Colonic mucosa (tissue), 4 donors: ENCODE data around the gene C19orf25. TPM values are rescaled to one million over a fixed set of nuclear protein-coding genes. Genes with fewer than 3 reads are reported as not detected.

Source experiments
- DNase-seq: peaks from one replicate; pipeline ENCODE4 v3.0.0-alpha.2; 2020
- H3K27ac ChIP-seq: fragments of 200-600 bp; one replicate; pipeline ENCODE4 v1.8.0; 2021
- H3K27me3 ChIP-seq: fragments of 200-600 bp; one replicate; pipeline ENCODE4 v1.8.0; 2021
- H3K36me3 ChIP-seq: fragments of 200-600 bp; one replicate; pipeline ENCODE4 v1.8.0; 2021
- H3K4me1 ChIP-seq: fragments of 200-600 bp; one replicate; pipeline ENCODE4 v1.8.0; 2021; ENCODE audit warnings: mild to moderate bottlenecking
- H3K4me3 ChIP-seq: fragments of 200-600 bp; one replicate; pipeline ENCODE4 v1.8.0; 2021
- H3K9ac ChIP-seq, 2 donors: one replicate each; pipeline ENCODE4 v1.7.0; 2013; ENCODE audit warnings: control low read depth in 2 of 2, low read depth in 2 of 2, low read length in 2 of 2
- H3K9me3 ChIP-seq: fragments of 200-600 bp; one replicate; pipeline ENCODE4 v1.8.0; 2021
- CTCF ChIP-seq: fragments of 200-600 bp; IDR thresholded peaks from one replicate; pipeline ENCODE4 v1.8.0; 2022; ENCODE audit warnings: antibody characterized with exemption, mild to moderate bottlenecking
- intact Hi-C: fragments of 100-400 bp; cut with DNase I; formaldehyde crosslinking; loops from one replicate; pipeline ENCODE4 v1.14.1; 2022
- total RNA-seq, 2 donors: library from RNA; stranded (reverse); fragmentation: NEBNext Ultra II Directional in 1 of 2; extraction: Animal tissue kit (Norgen Biotek cat#: 25700) in 1 of 2; gene quantifications; one replicate each; pipeline ENCODE4 v1.2.1, GENCODE V29; 2021
- donor health status: healthy.
- donor health status: DM: no; HTN: no; CAD: no.
- donor health status: DM: no; HTN: no; CAD: no.

C19orf25 gene
- total RNA-seq, 2 donors from 2014 or later = 27.3 to 46.9 TPM

GRCh38 chr19:1487576-1488281 is 8.7 kb upstream of the C19orf25 start:
- Histone ChIP-seq H3K4me1 (peaks cover 9% of the 10 kb centered on the region), H3K9ac (no peak overlapping the region), H3K27ac (no peak overlapping the region), H3K27me3 (no peaks in the 10 kb centered on the region), H3K36me3 (no peaks in the 10 kb centered on the region), H3K4me3 (no peak overlapping the region), H3K9me3 (no peaks in the 10 kb centered on the region)
- DNase-seq = no peak
- intact Hi-C loops = no loop called here
- no peak for TF ChIP-seq CTCF

- H3K36me3 ChIP-seq = no peaks in the 10 kb centered on the region
- no peak for DNase-seq
- H3K27me3 ChIP-seq = no peaks in the 10 kb centered on the region
- H3K9ac ChIP-seq = no peak overlapping the region
- peaks cover 9% of the 10 kb centered on the region for H3K4me1 ChIP-seq
- TF ChIP-seq CTCF = no peak
- H3K9me3 ChIP-seq = no peaks in the 10 kb centered on the region
- no peak overlapping the region for H3K27ac ChIP-seq
- H3K4me3 ChIP-seq = no peak overlapping the region
- intact Hi-C loops = no loop called here
Measured at GRCh38 chr19:1486720-1487575, 7.9 kb upstream of the C19orf25 start.

- Histone ChIP-seq H3K36me3 (no peaks in the 10 kb centered on the region), H3K4me1 (no peaks in the 10 kb centered on the region), H3K27me3 (no peaks in the 10 kb centered on the region), H3K27ac (no peak overlapping the region), H3K4me3 (no peak overlapping the region), H3K9me3 (no peaks in the 10 kb centered on the region), H3K9ac (no peak overlapping the region)
- no peak for DNase-seq
- intact Hi-C loops = no loop called here
- no peak for TF ChIP-seq CTCF
Measured at GRCh38 chr19:1483979-1484428, 5.0 kb upstream of the C19orf25 start.

GRCh38 chr19:1483131-1483978 is 4.3 kb upstream of the C19orf25 start:
- H3K27me3 ChIP-seq = no peaks in the 10 kb centered on the region
- H3K36me3 ChIP-seq = no peaks in the 10 kb centered on the region
- no peak overlapping the region for H3K27ac ChIP-seq
- DNase-seq = no peak
- H3K4me1 ChIP-seq = no peaks in the 10 kb centered on the region
- no peak overlapping the region for H3K4me3 ChIP-seq
- TF ChIP-seq CTCF = no peak
- intact Hi-C loops = no loop called here
- H3K9me3 ChIP-seq = no peaks in the 10 kb centered on the region
- H3K9ac ChIP-seq = no peak overlapping the region

- DNase-seq = no peak
- intact Hi-C loops = no loop called here
- H3K9me3 ChIP-seq = no peaks in the 10 kb centered on the region
- H3K27ac ChIP-seq = no peak overlapping the region
- no peaks in the 10 kb centered on the region for H3K27me3 ChIP-seq
- TF ChIP-seq CTCF = no peak
- H3K36me3 ChIP-seq = no peaks in the 10 kb centered on the region
- H3K4me1 ChIP-seq = peaks cover 5% of the 10 kb centered on the region
- no peak overlapping the region for H3K4me3 ChIP-seq
- H3K9ac ChIP-seq = no peak overlapping the region
Measured at GRCh38 chr19:1482361-1483130, 3.5 kb upstream of the C19orf25 start.
